H1 (cell line): ENCODE measurements around the gene CACNA1B.

Experiments used
- ATF2 ChIP-seq: IDR thresholded peaks from 2 replicates; pipeline ENCODE4 v1.6.1; 2012; ENCODE audit warnings: low read length, inconsistent platforms
- CREB1 ChIP-seq: IDR thresholded peaks from 2 replicates; pipeline ENCODE4 v1.6.1; 2012; ENCODE audit warnings: inconsistent platforms
- CTCF ChIP-seq, 3 experiments: IDR thresholded peaks; 1 replicate in 2 of 3; 2 replicates in 1 of 3; pipeline versions ENCODE4 v1.5.1 to v1.6.1; 2011; ENCODE audit warnings: low read length in 3 of 3, mild to moderate bottlenecking in 3 of 3, inconsistent platforms in 2 of 3, low read depth in 1 of 3, moderate library complexity in 1 of 3; ENCODE audit not compliant: insufficient read depth in 1 of 3; ENCODE audit errors: control extremely low read depth in 1 of 3
- EGR1 ChIP-seq: IDR thresholded peaks from 2 replicates; pipeline ENCODE4 v1.6.1; 2011; ENCODE audit warnings: low read depth, low read length, borderline replicate concordance
- EZH2 ChIP-seq: fragments of 200-600 bp; sonication (generic); IDR thresholded peaks from 2 replicates; pipeline ENCODE4 v1.7.1; 2012; ENCODE audit warnings: low read depth, mild to moderate bottlenecking, moderate library complexity, low read length, inconsistent platforms; ENCODE audit not compliant: severe bottlenecking
- JUND ChIP-seq: IDR thresholded peaks from 2 replicates; pipeline ENCODE4 v1.6.1; 2011; ENCODE audit warnings: mild to moderate bottlenecking, improper control_type of control experiment, low read length
- POLR2A ChIP-seq, 2 experiments: IDR thresholded peaks; 1 replicate in 1 of 2; 2 replicates in 1 of 2; pipeline ENCODE4 v1.6.1; 2011; ENCODE audit warnings: low read depth in 2 of 2, low read length in 2 of 2, mild to moderate bottlenecking in 2 of 2; ENCODE audit errors: control extremely low read depth in 1 of 2
- TEAD4 ChIP-seq: IDR thresholded peaks from 2 replicates; pipeline ENCODE4 v1.6.1; 2012; ENCODE audit warnings: low read depth, low read length, inconsistent platforms, mixed read lengths

GRCh38 chr9:138095813-138096518 is 218.4 kb downstream of the CACNA1B start:
- TF ChIP-seq CREB1 (no peak), JUND (no peak), CTCF (IDR thresholded peaks at IDR 0.05; ENCODE audit: control extremely low read depth in 1 of 3, insufficient read depth in 1 of 3, low read depth in 1 of 3, low read length in 3 of 3) (no peak), POLR2A (IDR thresholded peaks at IDR 0.05; ENCODE audit: control extremely low read depth in 1 of 2, low read depth in 2 of 2, low read length in 2 of 2) (no peak), ATF2 (no peak), EGR1 (no peak), EZH2 (no peak), TEAD4 (no peak)
